ENCODE data around the gene FREM2.

- TF ChIP-seq CTCF (IDR thresholded peaks at IDR 0.05): no peak
- no peak for TF ChIP-seq POLR2AphosphoS5 (IDR thresholded peaks at IDR 0.05)
- no peak for TF ChIP-seq POLR2A (IDR thresholded peaks at IDR 0.05)
- no peak for TF ChIP-seq EP300 (IDR thresholded peaks at IDR 0.05)
Observed at GRCh38 chr13:38868870-38869269, 182.0 kb downstream of the FREM2 start.

All from upper lobe of left lung (tissue), 4 donors.